ENCODE data around the gene FOXE1.

The FOXE1 gene

DNA sequence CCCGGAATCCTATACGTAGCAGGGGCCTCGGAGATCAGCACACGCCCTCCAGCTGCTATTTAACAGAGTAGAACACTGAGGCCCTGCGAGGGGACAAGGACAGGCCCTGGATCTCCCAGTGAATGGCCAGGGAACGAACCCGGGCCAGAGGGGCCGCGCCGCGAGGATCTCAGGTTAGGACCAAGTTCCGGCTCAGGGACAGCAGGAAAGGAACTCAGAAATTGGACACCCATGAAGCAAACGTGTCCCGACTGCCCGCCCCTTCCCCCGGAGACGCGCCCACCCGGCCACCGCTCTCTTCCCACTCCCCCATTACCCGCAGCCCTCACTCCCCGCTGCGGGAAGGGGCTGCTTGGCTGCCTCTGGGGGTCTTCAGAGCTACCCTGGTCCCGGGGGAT, 1.0 kb upstream of the FOXE1 start:
- H3K27me3 ChIP-seq (ENCODE audit: control insufficient read depth, low read length) = peaks cover 50% of the 10 kb centered on the region
- no peaks in the 10 kb centered on the region for H3K79me2 ChIP-seq (ENCODE audit: control insufficient read depth, low read length)
- H3K9me3 ChIP-seq (ENCODE audit: control insufficient read depth, insufficient read depth, low read length) = peaks cover 4% of the 10 kb centered on the region; the same call in 1 of the 2 replicates
- no peaks in the 10 kb centered on the region for H3F3A ChIP-seq (ENCODE audit: control insufficient read depth, insufficient read depth)
- no peaks in the 10 kb centered on the region for H4K20me1 ChIP-seq (ENCODE audit: control insufficient read depth, insufficient read depth, low read depth, low read length)
- H3K4me1 ChIP-seq (ENCODE audit: control insufficient read depth, low read length) = no peaks in the 10 kb centered on the region
- no peak for TF ChIP-seq EZH2phosphoT487 (IDR thresholded peaks at IDR 0.05; ENCODE audit: borderline replicate concordance, low read length)
- TF ChIP-seq, protein P1, sequence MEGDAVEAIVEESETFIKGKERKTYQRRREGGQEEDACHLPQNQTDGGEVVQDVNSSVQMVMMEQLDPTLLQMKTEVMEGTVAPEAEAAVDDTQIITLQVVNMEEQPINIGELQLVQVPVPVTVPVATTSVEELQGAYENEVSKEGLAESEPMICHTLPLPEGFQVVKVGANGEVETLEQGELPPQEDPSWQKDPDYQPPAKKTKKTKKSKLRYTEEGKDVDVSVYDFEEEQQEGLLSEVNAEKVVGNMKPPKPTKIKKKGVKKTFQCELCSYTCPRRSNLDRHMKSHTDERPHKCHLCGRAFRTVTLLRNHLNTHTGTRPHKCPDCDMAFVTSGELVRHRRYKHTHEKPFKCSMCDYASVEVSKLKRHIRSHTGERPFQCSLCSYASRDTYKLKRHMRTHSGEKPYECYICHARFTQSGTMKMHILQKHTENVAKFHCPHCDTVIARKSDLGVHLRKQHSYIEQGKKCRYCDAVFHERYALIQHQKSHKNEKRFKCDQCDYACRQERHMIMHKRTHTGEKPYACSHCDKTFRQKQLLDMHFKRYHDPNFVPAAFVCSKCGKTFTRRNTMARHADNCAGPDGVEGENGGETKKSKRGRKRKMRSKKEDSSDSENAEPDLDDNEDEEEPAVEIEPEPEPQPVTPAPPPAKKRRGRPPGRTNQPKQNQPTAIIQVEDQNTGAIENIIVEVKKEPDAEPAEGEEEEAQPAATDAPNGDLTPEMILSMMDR (IDR thresholded peaks at IDR 0.05; ENCODE audit: low read depth, low read length, poor library complexity, severe bottlenecking) = no peak
- no peak overlapping the region for H3K4me3 ChIP-seq (ENCODE audit: low read length)
- no peaks in the 10 kb centered on the region for H3K9me2 ChIP-seq (replicated peaks; ENCODE audit: control insufficient read depth, low read length)
- H3K27ac ChIP-seq (ENCODE audit: low read depth, low read length) = no peak overlapping the region
- no peaks in the 10 kb centered on the region for H3K36me3 ChIP-seq (ENCODE audit: control insufficient read depth, low read length)
- H3K4me2 ChIP-seq (ENCODE audit: low read length) = no peak overlapping the region

GRCh38 chr9:97852399-97853055, 499 bp upstream of the FOXE1 start:
- Histone ChIP-seq H3K4me3 (ENCODE audit: low read length) (no peak overlapping the region), H4K20me1 (ENCODE audit: control insufficient read depth, insufficient read depth, low read depth, low read length) (no peaks in the 10 kb centered on the region)

DNA sequence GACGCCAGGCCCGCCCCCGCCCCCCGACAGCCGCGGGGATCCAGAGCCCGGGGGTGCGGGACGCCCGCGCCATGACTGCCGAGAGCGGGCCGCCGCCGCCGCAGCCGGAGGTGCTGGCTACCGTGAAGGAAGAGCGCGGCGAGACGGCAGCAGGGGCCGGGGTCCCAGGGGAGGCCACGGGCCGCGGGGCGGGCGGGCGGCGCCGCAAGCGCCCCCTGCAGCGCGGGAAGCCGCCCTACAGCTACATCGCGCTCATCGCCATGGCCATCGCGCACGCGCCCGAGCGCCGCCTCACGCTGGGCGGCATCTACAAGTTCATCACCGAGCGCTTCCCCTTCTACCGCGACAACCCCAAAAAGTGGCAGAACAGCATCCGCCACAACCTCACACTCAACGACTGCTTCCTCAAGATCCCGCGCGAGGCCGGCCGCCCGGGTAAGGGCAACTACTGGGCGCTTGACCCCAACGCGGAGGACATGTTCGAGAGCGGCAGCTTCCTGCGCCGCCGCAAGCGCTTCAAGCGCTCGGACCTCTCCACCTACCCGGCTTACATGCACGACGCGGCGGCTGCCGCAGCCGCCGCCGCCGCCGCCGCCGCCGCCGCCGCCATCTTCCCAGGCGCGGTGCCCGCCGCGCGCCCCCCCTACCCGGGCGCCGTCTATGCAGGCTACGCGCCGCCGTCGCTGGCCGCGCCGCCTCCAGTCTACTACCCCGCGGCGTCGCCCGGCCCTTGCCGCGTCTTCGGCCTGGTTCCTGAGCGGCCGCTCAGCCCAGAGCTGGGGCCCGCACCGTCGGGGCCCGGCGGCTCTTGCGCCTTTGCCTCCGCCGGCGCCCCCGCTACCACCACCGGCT, 1.0 kb downstream of the FOXE1 start:
- no peaks in the 10 kb centered on the region for H3K36me3 ChIP-seq (ENCODE audit: control insufficient read depth, low read length)
- H3F3A ChIP-seq (ENCODE audit: control insufficient read depth, insufficient read depth) = no peaks in the 10 kb centered on the region
- peaks cover 37% of the 10 kb centered on the region for H3K27me3 ChIP-seq (ENCODE audit: control insufficient read depth, low read length)
- H3K9me3 ChIP-seq (ENCODE audit: control insufficient read depth, insufficient read depth, low read length) = peaks cover 4% of the 10 kb centered on the region; the same call in 1 of the 2 replicates
- H4K20me1 ChIP-seq (ENCODE audit: control insufficient read depth, insufficient read depth, low read depth, low read length) = no peaks in the 10 kb centered on the region
- H3K4me1 ChIP-seq (ENCODE audit: control insufficient read depth, low read length) = no peaks in the 10 kb centered on the region
- H3K9me2 ChIP-seq (replicated peaks; ENCODE audit: control insufficient read depth, low read length) = no peaks in the 10 kb centered on the region
- TF ChIP-seq, protein P1 (IDR thresholded peaks at IDR 0.05; ENCODE audit: low read depth, low read length, poor library complexity, severe bottlenecking) = no peak
- no peak for TF ChIP-seq EZH2phosphoT487 (IDR thresholded peaks at IDR 0.05; ENCODE audit: borderline replicate concordance, low read length)
- no peak overlapping the region for H3K4me2 ChIP-seq (ENCODE audit: low read length)
- no peak overlapping the region for H3K4me3 ChIP-seq (ENCODE audit: low read length)
- no peaks in the 10 kb centered on the region for H3K79me2 ChIP-seq (ENCODE audit: control insufficient read depth, low read length)
- no peak overlapping the region for H3K27ac ChIP-seq (ENCODE audit: low read depth, low read length)

More at GRCh38 chr9:97852399-97853055, 499 bp upstream of the FOXE1 start:
- Histone ChIP-seq H3K27me3 (ENCODE audit: control insufficient read depth, low read length) (peaks cover 48% of the 10 kb centered on the region), H3F3A (ENCODE audit: control insufficient read depth, insufficient read depth) (no peaks in the 10 kb centered on the region), H3K4me2 (ENCODE audit: low read length) (no peak overlapping the region), H3K27ac (ENCODE audit: low read depth, low read length) (no peak overlapping the region), H3K9me2 (replicated peaks; ENCODE audit: control insufficient read depth, low read length) (no peaks in the 10 kb centered on the region), H3K36me3 (ENCODE audit: control insufficient read depth, low read length) (no peaks in the 10 kb centered on the region), H3K9me3 (ENCODE audit: control insufficient read depth, insufficient read depth, low read length) (peaks cover 4% of the 10 kb centered on the region; the same call in 1 of the 2 replicates), H3K79me2 (ENCODE audit: control insufficient read depth, low read length) (no peaks in the 10 kb centered on the region), H3K4me1 (ENCODE audit: control insufficient read depth, low read length) (no peaks in the 10 kb centered on the region)
- no peak for TF ChIP-seq EZH2phosphoT487 (IDR thresholded peaks at IDR 0.05; ENCODE audit: borderline replicate concordance, low read length)
- TF ChIP-seq, protein P1 (IDR thresholded peaks at IDR 0.05; ENCODE audit: low read depth, low read length, poor library complexity, severe bottlenecking) = no peak

Data from DOHH2 (cell line).